Renal cortical epithelial cell (primary cell): Measurements from ENCODE around the gene SCLY. TPM values are rescaled to one million over a fixed set of nuclear protein-coding genes. Genes with fewer than 3 reads are reported as not detected.
"Not testable (repeated sequence)": the region's sequence is repeated elsewhere in the genome, so short reads cannot be mapped to it uniquely, and the experiment has no call there.

ENCODE experiments used
- DNase-seq: peaks from one replicate; pipeline ENCODE4 v3.0.0-alpha.2; 2011; ENCODE audit warnings: low read depth
- total RNA-seq: library from RNA; depleted of rRNA; stranded (reverse); fragments of >200 nt; gene quantifications from 2 replicates; pipeline ENCODE4 v1.2.3, GENCODE V29; 2014

Gene SCLY
- 18.2 and 18.6 TPM in 2 replicates for total RNA-seq

GRCh38 chr2:238060542-238061314 is at the start of gene SCLY:
Gene SCLY (plus strand): TSS chr2:238061001. CDS start chr2:238061055, 54 bp downstream.
- peak; percentile 89 for DNase-seq

- no peak for DNase-seq
Observed at GRCh38 chr2:238013806-238014205, 47.0 kb upstream of the SCLY start.

- DNase-seq: no peak
Observed at GRCh38 chr2:238015705-238016104, 45.1 kb upstream of the SCLY start.

GRCh38 chr2:238016526-238016925 is 44.3 kb upstream of the SCLY start:
- no peak for DNase-seq

GRCh38 chr2:238019962-238020361 is 40.8 kb upstream of the SCLY start:
- no peak for DNase-seq

- DNase-seq: no peak
Observed at GRCh38 chr2:238020816-238021215, 40.0 kb upstream of the SCLY start.

GRCh38 chr2:238021327-238021726 is 39.5 kb upstream of the SCLY start:
- DNase-seq: peak; percentile 8

GRCh38 chr2:238022594-238023157 is 38.1 kb upstream of the SCLY start:
- no peak for DNase-seq

- DNase-seq: no peak
Observed at GRCh38 chr2:238023608-238024007, 37.2 kb upstream of the SCLY start.

GRCh38 chr2:238024986-238025385 is 35.8 kb upstream of the SCLY start:
- peak; percentile 19 for DNase-seq

- peak; percentile 53 for DNase-seq
Observed at GRCh38 chr2:238025741-238026360, 35.0 kb upstream of the SCLY start.

- no peak for DNase-seq
Observed at GRCh38 chr2:238027058-238027457, 33.7 kb upstream of the SCLY start.

GRCh38 chr2:238027591-238028415 is 33.0 kb upstream of the SCLY start:
- DNase-seq: no peak

GRCh38 chr2:238029853-238030252 is 30.9 kb upstream of the SCLY start:
- DNase-seq: no peak

- no peak for DNase-seq
Observed at GRCh38 chr2:238030422-238031155, 30.2 kb upstream of the SCLY start.

GRCh38 chr2:238031751-238032150 is 29.1 kb upstream of the SCLY start:
- DNase-seq: no peak

GRCh38 chr2:238032755-238033337 is 28.0 kb upstream of the SCLY start:
- no peak for DNase-seq

GRCh38 chr2:238033991-238034390 is 26.8 kb upstream of the SCLY start:
- not testable (repeated sequence) for DNase-seq

GRCh38 chr2:238038203-238038602 is 22.6 kb upstream of the SCLY start:
- DNase-seq: no peak

GRCh38 chr2:238039151-238039550 is 21.6 kb upstream of the SCLY start:
- no peak for DNase-seq

GRCh38 chr2:238039985-238040384 is 20.8 kb upstream of the SCLY start:
- no peak for DNase-seq
